Omental fat pad (tissue), 4 donors: ENCODE measurements around the gene RALGAPB. TPM values are rescaled to one million over a fixed set of nuclear protein-coding genes. Genes with fewer than 3 reads are reported as not detected.

Source experiments
- ATAC-seq: fragments of 150-250 bp; one replicate; pipeline ENCODE4 v1.9.1; 2016; ENCODE audit warnings: mild to moderate bottlenecking, moderate library complexity; ENCODE audit not compliant: low FRiP score
- DNase-seq: peaks from one replicate; pipeline ENCODE4 v3.0.0-alpha.2; 2019; ENCODE audit warnings: low spot score
- total RNA-seq, 4 donors: library from RNA; depleted of rRNA; stranded (reverse); fragments of >200 nt; gene quantifications; one replicate each; pipeline ENCODE4 v1.1.0, GENCODE V29; 2016
- TF ChIP-seq, protein P1 (sequence below), 3 donors: fragments of 450-650 bp; IDR thresholded peaks; one replicate each; pipeline ENCODE4 v1.5.1; 2016 to 2017; ENCODE audit warnings: antibody characterized with exemption in 3 of 3, mild to moderate bottlenecking in 3 of 3, moderate library complexity in 2 of 3

RALGAPB gene
- total RNA-seq, 4 donors from 2014 or later: 27.1 to 39.9 (median 32.3) TPM

DNA sequence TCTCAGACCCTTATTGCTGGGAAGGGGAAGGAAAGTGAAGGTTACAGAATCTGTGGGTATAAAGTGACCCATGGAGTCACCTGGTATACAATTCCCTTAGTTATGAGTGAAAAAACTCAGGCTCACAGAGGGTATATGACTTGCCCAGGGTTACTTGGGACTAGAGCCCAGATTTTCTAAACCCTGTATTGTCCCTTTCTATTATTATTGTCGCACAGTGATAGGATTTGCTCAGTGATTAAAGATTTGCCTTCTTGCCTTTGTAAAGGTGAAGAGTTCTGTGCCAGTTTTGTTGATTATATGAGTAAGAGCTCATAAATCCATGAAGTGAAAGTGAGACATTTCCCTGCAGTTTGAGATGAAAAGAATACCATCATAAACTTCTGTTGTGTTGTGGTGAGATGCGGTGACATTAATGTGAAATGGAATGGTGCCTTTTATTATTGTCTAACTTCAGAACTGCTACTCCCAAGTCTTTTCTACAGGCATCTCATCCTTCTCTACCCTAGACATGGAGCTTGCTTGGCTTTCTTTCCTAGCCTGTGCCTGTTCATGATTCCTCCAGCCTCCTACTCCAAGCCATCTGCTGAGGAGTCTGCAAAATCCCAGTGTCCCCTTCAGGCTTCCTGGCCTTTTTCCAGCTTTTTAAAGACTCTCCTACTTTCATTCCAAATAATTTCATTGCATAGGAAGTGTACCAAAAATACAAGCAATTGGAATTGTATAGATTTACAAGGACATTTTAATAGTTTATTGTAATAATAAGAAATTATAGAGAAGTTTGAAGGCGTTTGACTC, 74.8 kb downstream of the RALGAPB start:
- no peak for ATAC-seq
- DNase-seq: no peak
- TF ChIP-seq, protein P1, sequence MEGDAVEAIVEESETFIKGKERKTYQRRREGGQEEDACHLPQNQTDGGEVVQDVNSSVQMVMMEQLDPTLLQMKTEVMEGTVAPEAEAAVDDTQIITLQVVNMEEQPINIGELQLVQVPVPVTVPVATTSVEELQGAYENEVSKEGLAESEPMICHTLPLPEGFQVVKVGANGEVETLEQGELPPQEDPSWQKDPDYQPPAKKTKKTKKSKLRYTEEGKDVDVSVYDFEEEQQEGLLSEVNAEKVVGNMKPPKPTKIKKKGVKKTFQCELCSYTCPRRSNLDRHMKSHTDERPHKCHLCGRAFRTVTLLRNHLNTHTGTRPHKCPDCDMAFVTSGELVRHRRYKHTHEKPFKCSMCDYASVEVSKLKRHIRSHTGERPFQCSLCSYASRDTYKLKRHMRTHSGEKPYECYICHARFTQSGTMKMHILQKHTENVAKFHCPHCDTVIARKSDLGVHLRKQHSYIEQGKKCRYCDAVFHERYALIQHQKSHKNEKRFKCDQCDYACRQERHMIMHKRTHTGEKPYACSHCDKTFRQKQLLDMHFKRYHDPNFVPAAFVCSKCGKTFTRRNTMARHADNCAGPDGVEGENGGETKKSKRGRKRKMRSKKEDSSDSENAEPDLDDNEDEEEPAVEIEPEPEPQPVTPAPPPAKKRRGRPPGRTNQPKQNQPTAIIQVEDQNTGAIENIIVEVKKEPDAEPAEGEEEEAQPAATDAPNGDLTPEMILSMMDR (IDR thresholded peaks at IDR 0.05): no peak

DNA sequence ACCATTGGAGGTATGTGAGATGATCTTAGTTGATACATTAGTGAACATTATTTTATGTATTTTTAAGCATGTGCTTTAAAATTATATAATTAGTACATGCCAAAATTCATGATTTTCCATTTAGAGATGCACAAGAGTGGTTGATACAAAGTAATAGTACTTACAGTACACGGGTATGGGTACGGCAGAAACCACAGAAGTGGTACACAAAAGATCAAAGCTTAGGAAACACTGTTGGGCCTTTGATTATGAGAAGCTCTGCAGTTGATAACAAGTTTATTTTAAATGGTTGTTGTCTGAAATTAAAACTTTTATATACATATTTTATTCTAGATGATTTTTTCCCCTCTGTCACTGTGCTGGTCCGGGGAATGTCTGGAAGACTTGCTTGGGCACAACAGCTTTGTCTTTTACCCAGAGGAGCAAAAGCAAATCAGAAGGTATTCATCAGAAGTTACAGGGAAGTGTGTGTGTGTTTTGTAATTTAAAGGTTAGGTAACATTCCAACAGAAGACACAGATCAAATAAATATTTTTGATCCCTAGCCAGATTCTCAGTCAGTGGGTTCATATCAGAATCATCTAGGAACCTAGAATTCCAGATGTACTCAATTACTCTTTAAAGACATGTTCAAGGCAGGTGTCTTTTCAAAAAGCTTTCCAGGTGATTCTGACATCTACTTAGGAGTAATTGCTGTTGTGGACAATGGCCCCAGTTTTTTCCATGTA, 75.9 kb downstream of the RALGAPB start:
- DNase-seq (no peak), ATAC-seq (no peak)
- TF ChIP-seq, protein P1 (IDR thresholded peaks at IDR 0.05): no peak

DNA sequence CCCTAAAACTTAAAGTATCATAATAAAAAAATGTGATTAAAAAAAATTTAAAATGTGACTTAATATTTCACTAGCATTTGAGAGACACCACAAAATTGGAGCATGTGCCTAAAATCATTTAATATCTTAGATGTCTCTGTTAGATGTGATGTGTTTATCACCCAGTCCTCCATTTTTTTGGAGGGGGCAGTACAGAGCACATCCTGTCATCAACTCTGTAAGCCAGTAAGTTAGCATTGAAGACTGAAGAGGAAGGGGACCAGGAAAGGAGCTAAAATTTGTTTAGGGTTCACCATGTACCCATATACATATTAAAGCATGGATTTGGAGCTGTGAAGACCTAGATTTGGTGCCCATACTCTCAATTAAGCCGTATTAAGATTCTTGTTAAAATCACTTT, 77.6 kb downstream of the RALGAPB start:
- ATAC-seq: no peak
- DNase-seq: no peak
- TF ChIP-seq, protein P1 (IDR thresholded peaks at IDR 0.05): no peak

DNA sequence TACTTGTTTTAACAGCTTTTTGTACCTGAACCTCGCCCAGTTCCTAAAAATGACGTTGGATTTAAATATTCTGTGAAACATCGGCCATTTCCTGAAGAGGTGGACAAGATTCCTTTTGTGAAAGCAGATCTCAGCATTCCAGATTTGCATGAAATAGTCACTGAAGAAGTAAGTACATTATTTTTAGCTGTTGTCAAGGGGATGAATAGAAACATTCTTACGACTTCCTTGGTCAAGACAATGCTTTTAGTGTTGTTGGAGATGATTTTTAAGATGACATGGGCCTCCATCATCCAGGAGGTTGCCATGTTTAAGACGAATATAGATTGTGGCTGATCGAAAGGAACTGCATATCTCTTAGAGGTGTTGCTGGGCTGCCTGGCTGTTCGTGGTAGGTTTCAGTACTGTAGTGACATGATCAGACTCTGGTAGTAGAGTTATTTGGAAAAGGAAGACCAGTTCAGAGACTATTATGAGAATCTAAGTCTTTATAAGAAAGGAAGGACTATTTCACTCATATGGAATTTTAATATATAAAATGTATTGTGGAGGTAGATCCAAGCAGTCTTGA, 78.5 kb downstream of the RALGAPB start:
- TF ChIP-seq, protein P1 (IDR thresholded peaks at IDR 0.05): no peak
- ATAC-seq (no peak), DNase-seq (no peak)

DNA sequence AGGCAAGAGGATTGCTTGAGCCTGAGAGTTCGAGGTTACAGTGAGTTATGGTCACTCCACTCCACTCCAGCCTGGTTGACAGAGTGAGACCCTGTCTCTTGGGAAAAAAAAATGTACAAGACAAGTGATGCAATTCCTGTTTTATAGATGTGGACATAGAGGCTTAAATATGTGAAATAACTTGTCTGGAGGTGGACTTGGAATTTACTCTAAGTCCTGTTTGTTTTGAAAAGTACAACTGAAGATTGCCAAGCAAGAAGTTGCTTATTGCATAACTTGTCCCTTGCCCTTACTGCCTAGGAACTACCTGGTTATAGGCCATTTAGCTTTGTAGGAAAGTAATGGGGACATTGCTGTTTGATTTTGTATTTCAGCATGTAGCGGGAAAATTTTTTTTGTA, 82.3 kb downstream of the RALGAPB start:
- TF ChIP-seq, protein P1 (IDR thresholded peaks at IDR 0.05): no peak
- DNase-seq: no peak
- ATAC-seq: no peak

DNA sequence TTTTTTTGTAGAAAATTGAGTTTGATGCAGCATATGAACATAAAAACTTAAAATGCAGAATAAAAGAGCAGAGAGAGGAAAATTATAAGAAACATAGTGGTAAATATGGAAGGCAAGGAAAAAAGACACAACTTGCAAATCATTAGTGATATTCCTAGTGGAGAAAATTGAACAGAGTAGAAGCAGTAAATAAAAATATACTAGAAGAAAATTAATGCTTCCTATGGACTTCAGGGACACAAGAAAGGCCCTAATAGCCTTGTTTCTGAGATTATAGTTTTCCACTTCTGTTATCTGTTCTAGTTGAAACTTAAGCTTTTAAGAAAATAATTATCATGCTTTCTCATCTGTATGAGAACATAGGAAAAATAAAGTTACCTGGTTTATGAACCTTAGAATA, 82.8 kb downstream of the RALGAPB start:
- DNase-seq: no peak
- ATAC-seq: no peak
- TF ChIP-seq, protein P1 (IDR thresholded peaks at IDR 0.05): no peak
